ENCODE data around the gene ASTE1.

DNA sequence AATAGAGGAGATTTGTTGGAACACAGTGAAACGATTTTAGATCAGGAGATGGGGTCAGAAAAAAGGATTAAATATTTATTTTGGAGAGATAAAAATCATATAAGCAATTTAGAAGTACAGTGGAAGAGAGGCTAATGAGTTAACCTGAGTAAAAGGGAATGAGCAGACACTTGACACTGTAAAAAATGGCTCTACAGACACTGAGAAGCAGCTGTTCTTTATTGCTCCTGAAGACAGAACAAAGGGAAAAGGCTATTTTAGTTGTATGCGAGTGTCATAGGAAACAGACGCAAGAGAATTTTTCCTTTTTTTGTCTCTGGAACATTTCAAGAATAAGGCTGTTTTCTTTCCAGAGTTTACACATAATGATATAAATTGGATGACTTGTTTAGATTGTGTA, 34.3 kb downstream of the ASTE1 start:
- TF ChIP-seq, protein P1, sequence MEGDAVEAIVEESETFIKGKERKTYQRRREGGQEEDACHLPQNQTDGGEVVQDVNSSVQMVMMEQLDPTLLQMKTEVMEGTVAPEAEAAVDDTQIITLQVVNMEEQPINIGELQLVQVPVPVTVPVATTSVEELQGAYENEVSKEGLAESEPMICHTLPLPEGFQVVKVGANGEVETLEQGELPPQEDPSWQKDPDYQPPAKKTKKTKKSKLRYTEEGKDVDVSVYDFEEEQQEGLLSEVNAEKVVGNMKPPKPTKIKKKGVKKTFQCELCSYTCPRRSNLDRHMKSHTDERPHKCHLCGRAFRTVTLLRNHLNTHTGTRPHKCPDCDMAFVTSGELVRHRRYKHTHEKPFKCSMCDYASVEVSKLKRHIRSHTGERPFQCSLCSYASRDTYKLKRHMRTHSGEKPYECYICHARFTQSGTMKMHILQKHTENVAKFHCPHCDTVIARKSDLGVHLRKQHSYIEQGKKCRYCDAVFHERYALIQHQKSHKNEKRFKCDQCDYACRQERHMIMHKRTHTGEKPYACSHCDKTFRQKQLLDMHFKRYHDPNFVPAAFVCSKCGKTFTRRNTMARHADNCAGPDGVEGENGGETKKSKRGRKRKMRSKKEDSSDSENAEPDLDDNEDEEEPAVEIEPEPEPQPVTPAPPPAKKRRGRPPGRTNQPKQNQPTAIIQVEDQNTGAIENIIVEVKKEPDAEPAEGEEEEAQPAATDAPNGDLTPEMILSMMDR (IDR thresholded peaks at IDR 0.05), result no peak
- TF ChIP-seq POLR2A (IDR thresholded peaks at IDR 0.05), result no peak

Data from thyroid gland (tissue), 4 donors.